ENCODE measurements around the gene B3GALT4.

GRCh38 chr6:33273129-33273923, 3.6 kb upstream of the B3GALT4 start:
- TF ChIP-seq CTCF (IDR thresholded peaks at IDR 0.05; ENCODE audit: low read depth, low read length) (no peak), EZH2phosphoT487 (IDR thresholded peaks at IDR 0.05; ENCODE audit: low read depth) (no peak)

Measured in OCI-LY3 (cell line).